Measurements from ENCODE around the gene PABPN1L. TPM values are rescaled to one million over a fixed set of nuclear protein-coding genes. Genes with fewer than 3 reads are reported as not detected.

PABPN1L gene
- total and polyA plus RNA-seq, 2 of the 13 experiments (the other 11 are each of a cell fraction or from before 2014, with no cell fraction given) = not detected

- TF ChIP-seq USF2 (IDR thresholded peaks at IDR 0.05; ENCODE audit: low read depth, low read length) = peak; percentile 99
- TF ChIP-seq USF2 (CRISPR knock-in tag; IDR thresholded peaks at IDR 0.05; ENCODE audit: borderline replicate concordance) = peak; percentile 96; the same call in 1 of the 2 replicates
- TF ChIP-seq MYNN (CRISPR knock-in tag; IDR thresholded peaks at IDR 0.05; ENCODE audit: low read depth) = peak; percentile 64; the same call in 1 of the 2 replicates
- TF ChIP-seq ZNF619 (CRISPR knock-in tag; IDR thresholded peaks at IDR 0.05) = peak; percentile 57; the same call in 1 of the 2 replicates
- TF ChIP-seq ZBTB8A (CRISPR knock-in tag; IDR thresholded peaks at IDR 0.05; ENCODE audit: borderline replicate concordance, low read depth) = no peak
- no peak for TF ChIP-seq CEBPB (IDR thresholded peaks at IDR 0.05; ENCODE audit: borderline replicate concordance, low read depth, low read length)
- peak; percentile 89 for TF ChIP-seq KDM5B (CRISPR knock-in tag; IDR thresholded peaks at IDR 0.05; ENCODE audit: borderline replicate concordance)
- TF ChIP-seq SNAI1 (CRISPR knock-in tag; IDR thresholded peaks at IDR 0.05; ENCODE audit: borderline replicate concordance) = 0 out of 2 replicates have a peak, but pooled peaks have one; percentile 57
- peak; percentile 78; the same call in 1 of the 2 replicates for TF ChIP-seq ZFX (CRISPR knock-in tag; IDR thresholded peaks at IDR 0.05; ENCODE audit: low read depth)
- no peak for TF ChIP-seq TRAFD1 (CRISPR knock-in tag; IDR thresholded peaks at IDR 0.05; ENCODE audit: borderline replicate concordance)
- TF ChIP-seq RBM22 (optimal IDR thresholded peaks at IDR 0.05; ENCODE audit: low read length) = peak; percentile 99
- peak; percentile 79; the same call in 1 of the 2 replicates for TF ChIP-seq ZNF235 (CRISPR knock-in tag; IDR thresholded peaks at IDR 0.05; ENCODE audit: borderline replicate concordance)
- no peak; the same call in 1 of the 2 replicates for TF ChIP-seq MEIS1 (CRISPR knock-in tag; IDR thresholded peaks at IDR 0.05; ENCODE audit: borderline replicate concordance)
- peak; percentile 90 for TF ChIP-seq RBFOX2 (IDR thresholded peaks at IDR 0.05; ENCODE audit: low read depth, low read length)
- peak; percentile 83 for TF ChIP-seq UBTF (CRISPR knock-in tag; IDR thresholded peaks at IDR 0.05)
- peak; percentile 89 for TF ChIP-seq ZNF883 (CRISPR knock-in tag; IDR thresholded peaks at IDR 0.05; ENCODE audit: not compliant biosample characterization)
- TF ChIP-seq IKZF4 (CRISPR knock-in tag; IDR thresholded peaks at IDR 0.05; ENCODE audit: borderline replicate concordance, low read depth, not compliant biosample characterization) = peak; percentile 39
- TF ChIP-seq SNAPC2 (CRISPR knock-in tag; IDR thresholded peaks at IDR 0.05) = no peak
- peak; percentile 84; the same call in 1 of the 2 replicates for TF ChIP-seq ZNF563 (CRISPR knock-in tag; IDR thresholded peaks at IDR 0.05)
- TF ChIP-seq, protein P1, sequence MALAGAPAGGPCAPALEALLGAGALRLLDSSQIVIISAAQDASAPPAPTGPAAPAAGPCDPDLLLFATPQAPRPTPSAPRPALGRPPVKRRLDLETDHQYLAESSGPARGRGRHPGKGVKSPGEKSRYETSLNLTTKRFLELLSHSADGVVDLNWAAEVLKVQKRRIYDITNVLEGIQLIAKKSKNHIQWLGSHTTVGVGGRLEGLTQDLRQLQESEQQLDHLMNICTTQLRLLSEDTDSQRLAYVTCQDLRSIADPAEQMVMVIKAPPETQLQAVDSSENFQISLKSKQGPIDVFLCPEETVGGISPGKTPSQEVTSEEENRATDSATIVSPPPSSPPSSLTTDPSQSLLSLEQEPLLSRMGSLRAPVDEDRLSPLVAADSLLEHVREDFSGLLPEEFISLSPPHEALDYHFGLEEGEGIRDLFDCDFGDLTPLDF (CRISPR knock-in tag; IDR thresholded peaks at IDR 0.05) = peak; percentile 72; the same call in 1 of the 2 replicates
Measured at GRCh38 chr16:88856828-88857727, 9.4 kb downstream of the PABPN1L start, which contains the start of the genes GALNS and TRAPPC2L (continued).

All from HepG2 (cell line).